ENCODE results near the gene HERPUD1. TPM values are rescaled to one million over a fixed set of nuclear protein-coding genes. Genes with fewer than 3 reads are reported as not detected.
A peak's percentile ranks its signal among the peaks of the same experiment; 100 is the strongest.

Gene HERPUD1
- total RNA-seq, 2 experiments from 2014 or later = 140 to 342 TPM

DNA sequence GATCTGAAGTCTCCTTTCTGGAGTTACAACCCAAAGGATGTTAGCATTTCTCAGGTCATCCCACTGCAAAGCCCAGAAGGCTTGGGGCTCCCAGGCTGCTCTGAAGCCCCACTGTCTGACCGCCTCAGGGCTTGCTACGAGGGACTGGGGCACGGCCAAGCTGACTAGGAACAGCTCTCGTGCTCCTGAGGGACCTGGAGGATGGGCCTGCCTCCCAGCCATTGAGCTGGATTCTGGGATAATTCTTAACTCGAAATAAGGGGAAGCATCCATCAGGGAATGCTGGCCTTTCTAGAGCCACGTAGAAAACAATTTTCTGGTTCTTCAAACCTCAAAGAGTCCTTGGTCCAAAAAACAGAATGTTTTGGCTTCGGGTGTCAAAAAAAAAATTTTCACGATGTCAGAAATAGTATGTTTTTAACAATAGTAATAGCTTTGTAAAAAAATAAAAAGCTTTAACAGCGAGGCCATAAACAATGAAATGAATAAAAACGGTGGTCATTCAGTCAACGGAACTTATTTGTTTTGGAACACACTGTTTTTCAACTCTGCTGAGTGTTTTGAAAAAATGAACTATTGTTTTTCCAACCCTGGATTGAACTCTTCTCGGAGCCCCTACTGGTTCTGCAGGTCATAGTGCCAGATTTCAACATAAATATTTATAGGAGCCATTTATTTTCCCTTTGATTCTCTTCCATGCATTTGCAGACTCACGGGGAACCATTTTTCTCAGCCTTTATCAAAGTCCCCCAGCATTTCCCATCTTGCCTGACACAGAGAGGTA, 16.4 kb upstream of the HERPUD1 start:
- no peak for DNase-seq (ENCODE audit: low spot score)
- peak overlapping the region; percentile 92 for H3K27ac ChIP-seq (ENCODE audit: low read depth, low read length, poor library complexity, severe bottlenecking)
- H3K9me3 ChIP-seq (ENCODE audit: low read length) = no peaks in the 10 kb centered on the region
- H3K36me3 ChIP-seq (ENCODE audit: insufficient read depth, low read length) = no peaks in the 10 kb centered on the region
- no peaks in the 10 kb centered on the region for H4K20me1 ChIP-seq (ENCODE audit: insufficient read depth, low read length)
- no peak for TF ChIP-seq EZH2phosphoT487 (IDR thresholded peaks at IDR 0.05; ENCODE audit: borderline replicate concordance, low read depth, low read length)
- TF ChIP-seq, protein P1, sequence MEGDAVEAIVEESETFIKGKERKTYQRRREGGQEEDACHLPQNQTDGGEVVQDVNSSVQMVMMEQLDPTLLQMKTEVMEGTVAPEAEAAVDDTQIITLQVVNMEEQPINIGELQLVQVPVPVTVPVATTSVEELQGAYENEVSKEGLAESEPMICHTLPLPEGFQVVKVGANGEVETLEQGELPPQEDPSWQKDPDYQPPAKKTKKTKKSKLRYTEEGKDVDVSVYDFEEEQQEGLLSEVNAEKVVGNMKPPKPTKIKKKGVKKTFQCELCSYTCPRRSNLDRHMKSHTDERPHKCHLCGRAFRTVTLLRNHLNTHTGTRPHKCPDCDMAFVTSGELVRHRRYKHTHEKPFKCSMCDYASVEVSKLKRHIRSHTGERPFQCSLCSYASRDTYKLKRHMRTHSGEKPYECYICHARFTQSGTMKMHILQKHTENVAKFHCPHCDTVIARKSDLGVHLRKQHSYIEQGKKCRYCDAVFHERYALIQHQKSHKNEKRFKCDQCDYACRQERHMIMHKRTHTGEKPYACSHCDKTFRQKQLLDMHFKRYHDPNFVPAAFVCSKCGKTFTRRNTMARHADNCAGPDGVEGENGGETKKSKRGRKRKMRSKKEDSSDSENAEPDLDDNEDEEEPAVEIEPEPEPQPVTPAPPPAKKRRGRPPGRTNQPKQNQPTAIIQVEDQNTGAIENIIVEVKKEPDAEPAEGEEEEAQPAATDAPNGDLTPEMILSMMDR (conservative IDR thresholded peaks at IDR 0.05; ENCODE audit: low read length) = no peak
- H3K4me1 ChIP-seq (ENCODE audit: insufficient read depth, low read length, poor library complexity, severe bottlenecking) = peaks cover 100% of the 10 kb centered on the region
- H3K4me2 ChIP-seq (ENCODE audit: low read length) = peak overlapping the region; percentile 84
- no peaks in the 10 kb centered on the region for H3K9me2 ChIP-seq (ENCODE audit: insufficient read depth, low read length)
- no peak overlapping the region for H3K4me3 ChIP-seq (ENCODE audit: low read depth, low read length, poor library complexity, severe bottlenecking)
- CTCF ChIA-PET (ENCODE audit: unreplicated experiment) = no interaction called here
- no TSS peak for BruUV-seq (replicated peaks)
- H2AFZ ChIP-seq (ENCODE audit: low read length) = peak overlapping the region; percentile 40; the same call in 1 of the 2 replicates
- H3K79me2 ChIP-seq (ENCODE audit: insufficient read depth, low read depth, low read length) = no peaks in the 10 kb centered on the region
- POLR2A ChIA-PET = interaction anchor here (0.6 to 13.5 kb wide), 2 partner anchors 15 to 94 kb away, joined by 3 to 256 read pairs; partner anchors contain the start of gene HERPUD1
- intact Hi-C loops (cut with micrococcal nuclease; ENCODE audit: unreplicated experiment) = no loop called here

DNA sequence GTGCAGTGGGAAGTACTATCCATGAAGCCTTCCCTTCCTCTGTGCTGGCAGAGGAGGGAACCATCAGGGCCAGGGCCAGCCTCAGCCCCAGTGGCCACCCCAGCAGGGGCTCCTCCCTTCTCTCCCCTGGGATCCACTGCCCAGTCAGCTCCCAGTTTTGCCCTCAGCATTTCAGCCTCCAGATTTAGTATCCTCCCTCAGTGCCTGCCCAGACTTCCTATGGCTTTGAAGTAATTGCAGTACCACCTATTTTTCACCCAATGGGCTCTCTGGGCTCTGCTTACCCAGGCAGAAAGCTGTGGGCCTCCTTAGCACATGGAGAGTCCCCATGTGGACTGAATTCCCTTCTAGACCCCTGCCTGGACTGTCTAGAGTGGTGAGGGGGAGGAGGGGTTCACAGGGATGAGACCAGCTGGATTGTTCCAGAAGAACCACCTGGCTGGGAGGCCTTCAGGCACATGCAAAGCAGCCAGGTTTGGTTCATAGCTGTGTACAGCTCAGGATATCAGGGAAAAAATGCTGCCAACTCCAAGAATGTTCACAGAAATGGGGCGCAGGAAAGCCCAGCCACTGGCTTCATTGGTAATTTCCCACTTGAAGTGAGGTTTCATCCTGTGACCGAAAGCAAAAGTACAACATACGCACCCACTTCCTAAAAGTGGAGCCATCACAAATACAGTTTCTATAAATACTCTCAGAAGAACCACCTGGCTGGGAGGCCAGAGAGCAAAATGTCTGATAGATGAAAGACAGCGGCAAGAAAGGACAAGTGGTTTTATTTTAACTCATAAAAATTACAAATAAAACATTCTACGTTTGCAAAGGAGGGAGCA, 15.2 kb upstream of the HERPUD1 start:
- no peak for TF ChIP-seq EZH2phosphoT487 (IDR thresholded peaks at IDR 0.05; ENCODE audit: borderline replicate concordance, low read depth, low read length)
- TF ChIP-seq, protein P1 (conservative IDR thresholded peaks at IDR 0.05; ENCODE audit: low read length) = no peak
- intact Hi-C loops (cut with micrococcal nuclease; ENCODE audit: unreplicated experiment) = loop anchor here (1.0 kb wide), 1 partner anchor 15 kb away; no protein-coding TSS in a partner anchor
- peak overlapping the region; percentile 84 for H3K4me2 ChIP-seq (ENCODE audit: low read length)
- H3K9me2 ChIP-seq (ENCODE audit: insufficient read depth, low read length) = no peaks in the 10 kb centered on the region
- peak overlapping the region; percentile 50 for H3K4me3 ChIP-seq (ENCODE audit: low read depth, low read length, poor library complexity, severe bottlenecking)
- H3K36me3 ChIP-seq (ENCODE audit: insufficient read depth, low read length) = no peaks in the 10 kb centered on the region
- peak overlapping the region; percentile 92 for H3K27ac ChIP-seq (ENCODE audit: low read depth, low read length, poor library complexity, severe bottlenecking)
- peak; percentile 89 for DNase-seq (ENCODE audit: low spot score)
- peaks cover 93% of the 10 kb centered on the region for H3K4me1 ChIP-seq (ENCODE audit: insufficient read depth, low read length, poor library complexity, severe bottlenecking)
- no peaks in the 10 kb centered on the region for H3K9me3 ChIP-seq (ENCODE audit: low read length)
- POLR2A ChIA-PET = interaction anchor here (1.8 to 13.5 kb wide), 2 partner anchors 14 to 34 kb away, joined by 11 to 256 read pairs; partner anchors contain the start of gene HERPUD1
- peak overlapping the region; percentile 40; the same call in 1 of the 2 replicates for H2AFZ ChIP-seq (ENCODE audit: low read length)
- no peaks in the 10 kb centered on the region for H4K20me1 ChIP-seq (ENCODE audit: insufficient read depth, low read length)
- no peaks in the 10 kb centered on the region for H3K79me2 ChIP-seq (ENCODE audit: insufficient read depth, low read depth, low read length)
- BruUV-seq (replicated peaks) = no TSS peak
- CTCF ChIA-PET (ENCODE audit: unreplicated experiment) = no interaction called here
